ENCODE results near the gene ZNF74. TPM values are rescaled to one million over a fixed set of nuclear protein-coding genes. Genes with fewer than 3 reads are reported as not detected.

ZNF74 gene
- total RNA-seq, 1 donor from 2014 or later, result 26.4 TPM

GRCh38 chr22:20429254-20430100 is 35.5 kb downstream of the ZNF74 start:
- no peak overlapping the region for H3K4me3 ChIP-seq (ENCODE audit: low read depth, low read length)

GRCh38 chr22:20430101-20430719 is 36.3 kb downstream of the ZNF74 start:
- no peak for DNase-seq (ENCODE audit: low read depth)
- no peak overlapping the region for H3K4me3 ChIP-seq (ENCODE audit: low read depth, low read length)
- TF ChIP-seq CTCF (conservative IDR thresholded peaks at IDR 0.05; ENCODE audit: low read depth, low read length), result no peak

More at GRCh38 chr22:20429254-20430100, 35.5 kb downstream of the ZNF74 start:
- no peak for TF ChIP-seq CTCF (conservative IDR thresholded peaks at IDR 0.05; ENCODE audit: low read depth, low read length)
- DNase-seq (ENCODE audit: low read depth), result no peak

- no peak for DNase-seq (ENCODE audit: low read depth)
- peak; percentile 19 for TF ChIP-seq CTCF (conservative IDR thresholded peaks at IDR 0.05; ENCODE audit: low read depth, low read length)
- H3K4me3 ChIP-seq (ENCODE audit: low read depth, low read length), result peak overlapping the region; percentile 16
Measured at GRCh38 chr22:20430720-20431510, 37.0 kb downstream of the ZNF74 start.

- no peak overlapping the region for H3K4me3 ChIP-seq (ENCODE audit: low read depth, low read length)
- no peak for DNase-seq (ENCODE audit: low read depth)
- no peak for TF ChIP-seq CTCF (conservative IDR thresholded peaks at IDR 0.05; ENCODE audit: low read depth, low read length)
Measured at GRCh38 chr22:20431511-20432192, 37.7 kb downstream of the ZNF74 start.

- no peak for DNase-seq (ENCODE audit: low read depth)
- TF ChIP-seq CTCF (conservative IDR thresholded peaks at IDR 0.05; ENCODE audit: low read depth, low read length), result no peak
- H3K4me3 ChIP-seq (ENCODE audit: low read depth, low read length), result no peak overlapping the region
Measured at GRCh38 chr22:20432244-20432686, 38.3 kb downstream of the ZNF74 start.

- no peak for TF ChIP-seq CTCF (conservative IDR thresholded peaks at IDR 0.05; ENCODE audit: low read depth, low read length)
Measured at GRCh38 chr22:20433191-20433590, 39.2 kb downstream of the ZNF74 start.

More at GRCh38 chr22:20433191-20433590, 39.2 kb downstream of the ZNF74 start:
- H3K4me3 ChIP-seq (ENCODE audit: low read depth, low read length), result no peak overlapping the region
- DNase-seq (ENCODE audit: low read depth), result no peak

All from epithelial cell of proximal tubule (primary cell).